HepG2 (cell line): ENCODE results near the gene HOXA1. TPM values are rescaled to one million over a fixed set of nuclear protein-coding genes. Genes with fewer than 3 reads are reported as not detected.

Source experiments
- CEBPB ChIP-seq: IDR thresholded peaks from 2 replicates; pipeline ENCODE4 v1.6.1; 2011; ENCODE audit warnings: low read depth, low read length, improper control_type of control experiment, borderline replicate concordance
- FOSL1 ChIP-seq: sonication (generic); formaldehyde crosslinking; IDR thresholded peaks from 2 replicates; pipeline ENCODE4 v1.9.0; 2021; ENCODE audit warnings: missing genetic modification reagents, borderline replicate concordance
- FOXM1 ChIP-seq: sonication (generic); formaldehyde crosslinking; IDR thresholded peaks from 2 replicates; pipeline ENCODE4 v1.5.0; 2020; ENCODE audit warnings: missing genetic modification reagents
- GTF2F1 ChIP-seq: fragments of 150-350 bp; IDR thresholded peaks from 2 replicates; pipeline ENCODE4 v1.6.1; 2014; ENCODE audit warnings: low read length
- MAFF ChIP-seq: IDR thresholded peaks from 2 replicates; pipeline ENCODE4 v1.6.1; 2011; ENCODE audit warnings: low read depth, low read length, improper control_type of control experiment
- MXD4 ChIP-seq: IDR thresholded peaks from 2 replicates; pipeline ENCODE4 v1.6.1; 2016; ENCODE audit warnings: mild to moderate bottlenecking, missing biosample characterization, missing genetic modification reagents
- PHF21A ChIP-seq: sonication (generic); formaldehyde crosslinking; IDR thresholded peaks from 2 replicates; pipeline ENCODE4 v1.5.0; 2020; ENCODE audit warnings: mild to moderate bottlenecking, missing genetic modification reagents
- RARA ChIP-seq: IDR thresholded peaks from 2 replicates; pipeline ENCODE4 v1.6.1; 2016; ENCODE audit warnings: missing genetic modification reagents, missing compliant biosample characterization
- RARG ChIP-seq: sonication (generic); formaldehyde crosslinking; IDR thresholded peaks from 2 replicates; pipeline ENCODE4 v1.4.0; 2020; ENCODE audit warnings: low read depth, mild to moderate bottlenecking, missing genetic modification reagents
- SNAPC2 ChIP-seq: sonication (generic); formaldehyde crosslinking; IDR thresholded peaks from 2 replicates; pipeline ENCODE4 v1.8.1; 2022; ENCODE audit warnings: mild to moderate bottlenecking, missing genetic modification reagents
- XRCC5 ChIP-seq: fragments of 200-400 bp; formaldehyde crosslinking; optimal IDR thresholded peaks from 2 replicates; pipeline ENCODE3; 2017; ENCODE audit warnings: mild to moderate bottlenecking, low read length
- ZC3H4 ChIP-seq: sonication (generic); formaldehyde crosslinking; IDR thresholded peaks from 2 replicates; pipeline ENCODE4 v1.4.0; 2020; ENCODE audit warnings: missing genetic modification reagents, borderline replicate concordance
- ZNF12 ChIP-seq: sonication (generic); formaldehyde crosslinking; IDR thresholded peaks from 2 replicates; pipeline ENCODE4 v1.5.0; 2020; ENCODE audit warnings: missing genetic modification reagents
- ZNF567 ChIP-seq: sonication (generic); formaldehyde crosslinking; IDR thresholded peaks from 2 replicates; pipeline ENCODE4 v1.8.1; 2023; ENCODE audit warnings: mild to moderate bottlenecking, missing genetic modification reagents, borderline replicate concordance
- ZNF598 ChIP-seq: sonication (generic); formaldehyde crosslinking; IDR thresholded peaks from 2 replicates; pipeline ENCODE4 v1.5.1; 2020; ENCODE audit warnings: mild to moderate bottlenecking, missing genetic modification reagents, borderline replicate concordance
- ZNF660 ChIP-seq: sonication (generic); formaldehyde crosslinking; IDR thresholded peaks from 2 replicates; pipeline ENCODE4 v1.5.1; 2020; ENCODE audit warnings: mild to moderate bottlenecking, low read depth, missing genetic modification reagents, borderline replicate concordance
- ZNF777 ChIP-seq: sonication (generic); formaldehyde crosslinking; IDR thresholded peaks from 2 replicates; pipeline ENCODE4 v1.4.0; 2020; ENCODE audit warnings: missing genetic modification reagents
- polyA plus RNA-seq, 8 experiments: library from polyadenylated mRNA; depleted of rRNA in 3 of 8; stranded (reverse) in 7 of 8; unstranded in 1 of 8; fragments of >200 nt; fragmentation: Illumina TruSeq in 4 of 8; extraction: Trizol in 4 of 8; gene quantifications; 2 replicates each; pipeline versions ENCODE4 v1.2.1 to v1.2.3, GENCODE V29; 2011 to 2016; ENCODE audit warnings: low read depth in 4 of 8, missing spikeins in 1 of 8, mixed read lengths in 1 of 8; ENCODE audit not compliant: insufficient read depth in 1 of 8
- total RNA-seq, 5 experiments: library from RNA; depleted of rRNA; stranded (reverse); fragments of >200 nt; fragmentation: Illumina TruSeq; extraction: Trizol; gene quantifications; 2 replicates each; pipeline ENCODE4 v1.2.3, GENCODE V29; 2016; ENCODE audit warnings: low read depth in 1 of 5
- TF ChIP-seq, protein P1 (sequence below): sonication (generic); formaldehyde crosslinking; IDR thresholded peaks from 2 replicates; pipeline ENCODE4 v1.9.0; 2021; ENCODE audit warnings: missing genetic modification reagents, borderline replicate concordance
- TF ChIP-seq, protein P2 (sequence below): sonication (generic); formaldehyde crosslinking; IDR thresholded peaks from 2 replicates; pipeline ENCODE4 v1.5.0; 2020; ENCODE audit warnings: missing genetic modification reagents, mild to moderate bottlenecking, borderline replicate concordance
- TF ChIP-seq, protein P3 (sequence below): sonication (generic); formaldehyde crosslinking; conservative IDR thresholded peaks from 2 replicates; pipeline ENCODE4 v1.8.0; 2022; ENCODE audit warnings: missing genetic modification reagents
- TF ChIP-seq, protein P4 (sequence below): IDR thresholded peaks from 2 replicates; pipeline ENCODE4 v1.6.1; 2016; ENCODE audit warnings: mild to moderate bottlenecking
- TF ChIP-seq, protein P5 (sequence below): sonication (generic); formaldehyde crosslinking; IDR thresholded peaks from 2 replicates; pipeline ENCODE4 v1.8.1; 2023; ENCODE audit warnings: missing genetic modification reagents, inconsistent platforms, borderline replicate concordance

HOXA1 gene
- total and polyA plus RNA-seq, 2 of the 13 experiments (the other 11 are each of a cell fraction or from before 2014, with no cell fraction given), result 0.18 to 0.20 TPM

DNA sequence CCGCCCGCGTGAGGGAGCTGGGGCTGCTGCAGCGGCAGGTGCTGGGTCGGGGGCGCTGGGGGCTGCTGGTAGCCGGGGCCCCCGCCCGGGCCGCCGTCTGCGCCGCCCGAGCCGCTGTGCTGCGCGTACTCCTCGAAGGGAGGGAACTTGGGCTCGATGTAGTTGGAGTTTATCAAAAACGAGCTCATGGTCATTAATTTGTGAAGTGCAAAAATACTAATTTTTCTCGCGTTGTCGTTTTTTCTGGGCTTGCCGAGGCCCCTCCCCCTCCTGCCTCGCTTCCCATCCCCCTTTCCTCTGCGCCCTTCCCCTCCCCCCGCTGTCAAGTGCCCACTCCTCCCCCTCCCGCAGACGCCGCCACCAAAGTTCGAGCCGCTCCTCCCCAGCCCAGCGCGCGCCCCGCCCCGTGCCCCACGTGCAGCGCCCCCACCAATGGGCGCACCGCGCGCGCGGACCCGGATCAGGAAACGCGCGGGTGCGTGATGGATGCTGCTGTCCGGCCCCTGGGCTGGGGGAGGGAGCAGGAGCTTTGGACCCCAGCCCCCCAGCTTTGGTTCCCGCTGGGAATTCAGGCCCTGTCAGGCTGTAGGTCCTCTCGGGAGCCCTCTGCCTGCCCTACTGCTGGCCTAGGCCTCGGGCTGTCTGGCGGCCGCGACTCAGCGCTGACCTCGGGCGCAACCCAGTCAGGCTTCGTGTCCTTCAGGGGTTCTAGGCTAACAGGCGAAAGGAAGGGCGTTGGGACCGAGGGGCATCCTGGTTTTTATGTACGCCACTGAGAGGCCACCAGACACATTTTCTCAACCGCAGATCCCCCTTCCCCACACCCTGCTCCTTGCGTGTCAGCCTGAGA lies 35.0 kb upstream of the HOXA1 start, which contains the start of gene HOXA4 (continued):
- TF ChIP-seq, protein P1, sequence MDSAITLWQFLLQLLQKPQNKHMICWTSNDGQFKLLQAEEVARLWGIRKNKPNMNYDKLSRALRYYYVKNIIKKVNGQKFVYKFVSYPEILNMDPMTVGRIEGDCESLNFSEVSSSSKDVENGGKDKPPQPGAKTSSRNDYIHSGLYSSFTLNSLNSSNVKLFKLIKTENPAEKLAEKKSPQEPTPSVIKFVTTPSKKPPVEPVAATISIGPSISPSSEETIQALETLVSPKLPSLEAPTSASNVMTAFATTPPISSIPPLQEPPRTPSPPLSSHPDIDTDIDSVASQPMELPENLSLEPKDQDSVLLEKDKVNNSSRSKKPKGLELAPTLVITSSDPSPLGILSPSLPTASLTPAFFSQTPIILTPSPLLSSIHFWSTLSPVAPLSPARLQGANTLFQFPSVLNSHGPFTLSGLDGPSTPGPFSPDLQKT (CRISPR knock-in tag), result no peak
- TF ChIP-seq ZNF660 (no peak), ZNF12 (CRISPR knock-in tag) (no peak), MAFF (no peak), PHF21A (CRISPR knock-in tag) (peak; percentile 59; the same call in 1 of the 2 replicates), CEBPB (no peak), FOXM1 (CRISPR knock-in tag) (no peak), ZNF567 (CRISPR knock-in tag) (no peak), ZC3H4 (CRISPR knock-in tag) (no peak; the same call in 1 of the 2 replicates), ZNF598 (CRISPR knock-in tag) (peak; percentile 75; the same call in 1 of the 2 replicates), RARA (CRISPR knock-in tag) (peak; percentile 65), MXD4 (CRISPR knock-in tag) (peak; percentile 47; the same call in 1 of the 2 replicates), SNAPC2 (CRISPR knock-in tag) (peak; percentile 78; the same call in 1 of the 2 replicates), RARG (CRISPR knock-in tag) (no peak), FOSL1 (CRISPR knock-in tag) (no peak), XRCC5 (no peak), ZNF777 (CRISPR knock-in tag) (peak; percentile 76; the same call in 1 of the 2 replicates), GTF2F1 (no peak)
- TF ChIP-seq, protein P2, sequence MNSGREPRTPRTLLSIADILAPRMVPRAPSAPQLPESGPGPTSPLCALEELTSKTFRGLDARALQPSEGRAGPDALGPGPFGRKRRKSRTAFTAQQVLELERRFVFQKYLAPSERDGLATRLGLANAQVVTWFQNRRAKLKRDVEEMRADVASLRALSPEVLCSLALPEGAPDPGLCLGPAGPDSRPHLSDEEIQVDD, result no peak
- TF ChIP-seq, protein P3, sequence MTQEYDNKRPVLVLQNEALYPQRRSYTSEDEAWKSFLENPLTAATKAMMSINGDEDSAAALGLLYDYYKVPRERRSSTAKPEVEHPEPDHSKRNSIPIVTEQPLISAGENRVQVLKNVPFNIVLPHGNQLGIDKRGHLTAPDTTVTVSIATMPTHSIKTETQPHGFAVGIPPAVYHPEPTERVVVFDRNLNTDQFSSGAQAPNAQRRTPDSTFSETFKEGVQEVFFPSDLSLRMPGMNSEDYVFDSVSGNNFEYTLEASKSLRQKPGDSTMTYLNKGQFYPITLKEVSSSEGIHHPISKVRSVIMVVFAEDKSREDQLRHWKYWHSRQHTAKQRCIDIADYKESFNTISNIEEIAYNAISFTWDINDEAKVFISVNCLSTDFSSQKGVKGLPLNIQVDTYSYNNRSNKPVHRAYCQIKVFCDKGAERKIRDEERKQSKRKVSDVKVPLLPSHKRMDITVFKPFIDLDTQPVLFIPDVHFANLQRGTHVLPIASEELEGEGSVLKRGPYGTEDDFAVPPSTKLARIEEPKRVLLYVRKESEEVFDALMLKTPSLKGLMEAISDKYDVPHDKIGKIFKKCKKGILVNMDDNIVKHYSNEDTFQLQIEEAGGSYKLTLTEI (CRISPR knock-in tag), result no peak
- TF ChIP-seq, protein P4, sequence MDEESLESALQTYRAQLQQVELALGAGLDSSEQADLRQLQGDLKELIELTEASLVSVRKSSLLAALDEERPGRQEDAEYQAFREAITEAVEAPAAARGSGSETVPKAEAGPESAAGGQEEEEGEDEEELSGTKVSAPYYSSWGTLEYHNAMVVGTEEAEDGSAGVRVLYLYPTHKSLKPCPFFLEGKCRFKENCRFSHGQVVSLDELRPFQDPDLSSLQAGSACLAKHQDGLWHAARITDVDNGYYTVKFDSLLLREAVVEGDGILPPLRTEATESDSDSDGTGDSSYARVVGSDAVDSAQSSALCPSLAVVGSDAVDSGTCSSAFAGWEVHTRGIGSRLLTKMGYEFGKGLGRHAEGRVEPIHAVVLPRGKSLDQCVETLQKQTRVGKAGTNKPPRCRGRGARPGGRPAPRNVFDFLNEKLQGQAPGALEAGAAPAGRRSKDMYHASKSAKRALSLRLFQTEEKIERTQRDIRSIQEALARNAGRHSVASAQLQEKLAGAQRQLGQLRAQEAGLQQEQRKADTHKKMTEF (CRISPR knock-in tag), result peak; percentile 61; the same call in 1 of the 2 replicates
- TF ChIP-seq, protein P5, sequence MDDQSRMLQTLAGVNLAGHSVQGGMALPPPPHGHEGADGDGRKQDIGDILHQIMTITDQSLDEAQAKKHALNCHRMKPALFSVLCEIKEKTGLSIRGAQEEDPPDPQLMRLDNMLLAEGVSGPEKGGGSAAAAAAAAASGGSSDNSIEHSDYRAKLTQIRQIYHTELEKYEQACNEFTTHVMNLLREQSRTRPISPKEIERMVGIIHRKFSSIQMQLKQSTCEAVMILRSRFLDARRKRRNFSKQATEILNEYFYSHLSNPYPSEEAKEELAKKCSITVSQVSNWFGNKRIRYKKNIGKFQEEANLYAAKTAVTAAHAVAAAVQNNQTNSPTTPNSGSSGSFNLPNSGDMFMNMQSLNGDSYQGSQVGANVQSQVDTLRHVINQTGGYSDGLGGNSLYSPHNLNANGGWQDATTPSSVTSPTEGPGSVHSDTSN, result no peak
